Fibroblast of lung (primary cell): ENCODE data around the gene YWHAG.

Source experiments
- EZH2 ChIP-seq: IDR thresholded peaks from 2 replicates; pipeline ENCODE4 v1.5.1; 2012; ENCODE audit warnings: low read length, control low read depth, mild to moderate bottlenecking; ENCODE audit errors: missing control alignments
- TF ChIP-seq, protein P1 (sequence below), 2 donors: IDR thresholded peaks in 1 of 2; conservative IDR thresholded peaks in 1 of 2; 1 replicate in 1 of 2; 2 replicates in 1 of 2; pipeline ENCODE4 v1.5.1; 2011 to 2012; ENCODE audit warnings: low read length in 2 of 2, control low read depth in 1 of 2, inconsistent platforms in 1 of 2, low read depth in 1 of 2, mild to moderate bottlenecking in 1 of 2

GRCh38 chr7:76301000-76301399 is 57.8 kb downstream of the YWHAG start:
- TF ChIP-seq, protein P1, sequence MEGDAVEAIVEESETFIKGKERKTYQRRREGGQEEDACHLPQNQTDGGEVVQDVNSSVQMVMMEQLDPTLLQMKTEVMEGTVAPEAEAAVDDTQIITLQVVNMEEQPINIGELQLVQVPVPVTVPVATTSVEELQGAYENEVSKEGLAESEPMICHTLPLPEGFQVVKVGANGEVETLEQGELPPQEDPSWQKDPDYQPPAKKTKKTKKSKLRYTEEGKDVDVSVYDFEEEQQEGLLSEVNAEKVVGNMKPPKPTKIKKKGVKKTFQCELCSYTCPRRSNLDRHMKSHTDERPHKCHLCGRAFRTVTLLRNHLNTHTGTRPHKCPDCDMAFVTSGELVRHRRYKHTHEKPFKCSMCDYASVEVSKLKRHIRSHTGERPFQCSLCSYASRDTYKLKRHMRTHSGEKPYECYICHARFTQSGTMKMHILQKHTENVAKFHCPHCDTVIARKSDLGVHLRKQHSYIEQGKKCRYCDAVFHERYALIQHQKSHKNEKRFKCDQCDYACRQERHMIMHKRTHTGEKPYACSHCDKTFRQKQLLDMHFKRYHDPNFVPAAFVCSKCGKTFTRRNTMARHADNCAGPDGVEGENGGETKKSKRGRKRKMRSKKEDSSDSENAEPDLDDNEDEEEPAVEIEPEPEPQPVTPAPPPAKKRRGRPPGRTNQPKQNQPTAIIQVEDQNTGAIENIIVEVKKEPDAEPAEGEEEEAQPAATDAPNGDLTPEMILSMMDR (conservative IDR thresholded peaks at IDR 0.05 in 1 of 2, IDR thresholded peaks at IDR 0.05 in 1 of 2; ENCODE audit: low read depth in 1 of 2, low read length in 2 of 2) = no peak
- TF ChIP-seq EZH2 = no peak
